Tibial nerve (tissue), 4 donors: ENCODE measurements around the gene MCU. TPM values are rescaled to one million over a fixed set of nuclear protein-coding genes. Genes with fewer than 3 reads are reported as not detected.

Experiments used
- DNase-seq, 2 donors: peaks; one replicate each; pipeline ENCODE4 v3.0.0-alpha.2; 2019; ENCODE audit warnings: low spot score in 2 of 2
- H3K27ac ChIP-seq, 4 donors: fragments of 200-600 bp; sonication (generic) in 3 of 4; one replicate each; pipeline ENCODE4 v1.5.1; 2017 to 2019; ENCODE audit warnings: mild to moderate bottlenecking in 1 of 4
- H3K27me3 ChIP-seq, 2 donors: fragments of 200-600 bp; sonication (generic) in 1 of 2; one replicate each; pipeline versions ENCODE4 v1.5.1 to v1.6.0; 2017 to 2019
- H3K36me3 ChIP-seq, 3 donors: fragments of 200-600 bp; sonication (generic); one replicate each; pipeline ENCODE4 v1.5.1; 2018 to 2019
- H3K4me1 ChIP-seq, 4 donors: fragments of 200-600 bp; sonication (generic) in 3 of 4; one replicate each; pipeline ENCODE4 v1.5.1; 2017 to 2019
- H3K4me3 ChIP-seq, 4 donors: fragments of 200-600 bp; sonication (generic) in 3 of 4; one replicate each; pipeline ENCODE4 v1.5.1; 2017 to 2019; ENCODE audit warnings: mild to moderate bottlenecking in 1 of 4, moderate library complexity in 1 of 4
- H3K9me3 ChIP-seq, 4 donors: fragments of 200-600 bp; sonication (generic) in 3 of 4; one replicate each; pipeline ENCODE4 v1.5.1; 2017 to 2019
- EP300 ChIP-seq, 2 donors: sonication (generic); formaldehyde crosslinking; IDR thresholded peaks; one replicate each; pipeline ENCODE4 v1.6.1; 2017; ENCODE audit warnings: antibody characterized with exemption in 2 of 2, mild to moderate bottlenecking in 1 of 2
- POLR2A ChIP-seq, 2 donors: fragments of 450-650 bp; IDR thresholded peaks; one replicate each; pipeline ENCODE4 v1.6.1; 2017; ENCODE audit warnings: antibody characterized with exemption in 2 of 2, mild to moderate bottlenecking in 2 of 2, moderate library complexity in 2 of 2
- WGBS, 2 donors: methylation state at CpG; one replicate each; pipeline ENCODE4 v1.1.5; 2018; 5-methylcytosine and 5-hydroxymethylcytosine counted together
- total RNA-seq, 4 donors: library from RNA; depleted of rRNA; stranded (reverse); fragments of >200 nt; gene quantifications; one replicate each; pipeline ENCODE4 v1.1.0, GENCODE V29; 2016
- TF ChIP-seq, protein P1 (sequence below), 5 experiments: fragments of 200-600 bp in 3 of 5; fragments of 450-650 bp in 2 of 5; sonication (generic) in 3 of 5; IDR thresholded peaks; one replicate each; pipeline ENCODE4 v1.5.1; 2016 to 2019; ENCODE audit warnings: antibody characterized with exemption in 5 of 5, mild to moderate bottlenecking in 3 of 5, moderate library complexity in 2 of 5

The MCU gene
- total RNA-seq, 4 donors from 2014 or later, result 6.7 to 16.4 (median 14.2) TPM

GRCh38 chr10:72802332-72802731 is 110.4 kb downstream of the MCU start:
- no peaks in the 10 kb centered on the region for H3K27me3 ChIP-seq
- H3K9me3 ChIP-seq, result no peaks in the 10 kb centered on the region
- TF ChIP-seq EP300 (IDR thresholded peaks at IDR 0.05) (no peak), POLR2A (IDR thresholded peaks at IDR 0.05) (no peak)
- TF ChIP-seq, protein P1, sequence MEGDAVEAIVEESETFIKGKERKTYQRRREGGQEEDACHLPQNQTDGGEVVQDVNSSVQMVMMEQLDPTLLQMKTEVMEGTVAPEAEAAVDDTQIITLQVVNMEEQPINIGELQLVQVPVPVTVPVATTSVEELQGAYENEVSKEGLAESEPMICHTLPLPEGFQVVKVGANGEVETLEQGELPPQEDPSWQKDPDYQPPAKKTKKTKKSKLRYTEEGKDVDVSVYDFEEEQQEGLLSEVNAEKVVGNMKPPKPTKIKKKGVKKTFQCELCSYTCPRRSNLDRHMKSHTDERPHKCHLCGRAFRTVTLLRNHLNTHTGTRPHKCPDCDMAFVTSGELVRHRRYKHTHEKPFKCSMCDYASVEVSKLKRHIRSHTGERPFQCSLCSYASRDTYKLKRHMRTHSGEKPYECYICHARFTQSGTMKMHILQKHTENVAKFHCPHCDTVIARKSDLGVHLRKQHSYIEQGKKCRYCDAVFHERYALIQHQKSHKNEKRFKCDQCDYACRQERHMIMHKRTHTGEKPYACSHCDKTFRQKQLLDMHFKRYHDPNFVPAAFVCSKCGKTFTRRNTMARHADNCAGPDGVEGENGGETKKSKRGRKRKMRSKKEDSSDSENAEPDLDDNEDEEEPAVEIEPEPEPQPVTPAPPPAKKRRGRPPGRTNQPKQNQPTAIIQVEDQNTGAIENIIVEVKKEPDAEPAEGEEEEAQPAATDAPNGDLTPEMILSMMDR (IDR thresholded peaks at IDR 0.05), result no peak
- no peaks in the 10 kb centered on the region for H3K36me3 ChIP-seq
- WGBS, 2 donors, result 51 to 59% methylated on average over 2 of the region's 2 CpGs
- no peak for DNase-seq
- H3K27ac ChIP-seq, result peak overlapping the region in 2 of 4 donors; percentile 31 to 61
- peaks cover 0 to 14% (median 0%) of the 10 kb centered on the region in 4 donors for H3K4me1 ChIP-seq
- H3K4me3 ChIP-seq, result no peak overlapping the region

DNA sequence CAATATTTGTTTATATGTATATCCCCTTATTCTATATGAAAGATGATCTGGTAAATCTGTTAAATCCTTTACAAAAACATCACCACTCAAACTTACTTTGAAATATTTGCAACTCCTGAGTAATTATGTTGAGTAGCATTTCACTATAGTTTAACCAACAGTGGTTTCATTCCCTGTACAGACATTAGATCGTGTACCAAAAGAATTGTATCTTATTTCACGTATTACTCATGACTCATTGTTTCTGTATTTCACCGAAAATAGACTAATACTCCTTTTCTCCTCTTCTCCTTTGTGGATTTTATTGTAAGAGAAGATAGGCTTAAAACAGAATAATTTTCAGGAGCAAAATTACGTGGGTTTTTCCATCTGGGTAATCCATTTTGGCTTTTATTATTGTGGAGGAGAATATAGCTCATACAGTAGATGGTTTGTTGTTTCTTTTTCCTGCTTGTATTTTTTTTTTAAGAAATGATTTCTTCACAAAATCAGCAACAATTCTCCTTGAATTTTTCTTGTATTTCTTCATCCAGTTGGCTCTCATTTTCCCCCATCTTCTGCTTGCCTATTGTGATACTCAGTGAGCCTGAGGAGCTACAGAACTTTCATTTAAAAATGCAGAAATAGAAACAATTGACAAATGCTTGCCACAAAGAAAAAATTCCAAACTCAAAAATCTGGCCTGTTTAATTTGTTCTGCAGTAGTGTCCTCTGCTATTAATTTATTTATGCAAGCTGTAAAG is 111.0 kb downstream of the MCU start:
- TF ChIP-seq POLR2A (IDR thresholded peaks at IDR 0.05) (no peak), EP300 (IDR thresholded peaks at IDR 0.05) (no peak)
- TF ChIP-seq, protein P1 (IDR thresholded peaks at IDR 0.05), result no peak
- no peaks in the 10 kb centered on the region for H3K27me3 ChIP-seq
- H3K27ac ChIP-seq, result peak overlapping the region in 2 of 4 donors; percentile 31 to 61
- no peaks in the 10 kb centered on the region for H3K9me3 ChIP-seq
- H3K4me1 ChIP-seq, result peaks cover 0 to 14% (median 0%) of the 10 kb centered on the region in 4 donors
- 9 to 14% methylated on average over 4 of the region's 4 CpGs for WGBS, 2 donors
- no peaks in the 10 kb centered on the region for H3K36me3 ChIP-seq
- no peak for DNase-seq
- no peak overlapping the region for H3K4me3 ChIP-seq

- Histone ChIP-seq H3K36me3 (no peaks in the 10 kb centered on the region), H3K4me1 (peaks cover 0 to 12% (median 0%) of the 10 kb centered on the region in 4 donors), H3K27me3 (no peaks in the 10 kb centered on the region), H3K4me3 (no peak overlapping the region), H3K9me3 (no peaks in the 10 kb centered on the region), H3K27ac (no peak overlapping the region)
- TF ChIP-seq, protein P1 (IDR thresholded peaks at IDR 0.05), result no peak
- TF ChIP-seq EP300 (IDR thresholded peaks at IDR 0.05), result no peak
- TF ChIP-seq POLR2A (IDR thresholded peaks at IDR 0.05), result no peak
- WGBS, 2 donors, result 85 to 93% methylated on average over 3 of the region's 3 CpGs
- DNase-seq, result no peak
These were observed 116.1 kb downstream of the MCU start for GRCh38 chr10:72808001-72808400.

GRCh38 chr10:72809006-72809405 is 117.1 kb downstream of the MCU start:
- H3K4me3 ChIP-seq, result no peak overlapping the region
- H3K36me3 ChIP-seq, result no peaks in the 10 kb centered on the region
- H3K27me3 ChIP-seq, result no peaks in the 10 kb centered on the region
- H3K4me1 ChIP-seq, result peaks cover 0 to 6% (median 0%) of the 10 kb centered on the region in 4 donors
- no peak overlapping the region for H3K27ac ChIP-seq
- TF ChIP-seq, protein P1 (IDR thresholded peaks at IDR 0.05), result no peak
- no peak for TF ChIP-seq POLR2A (IDR thresholded peaks at IDR 0.05)
- no peak for TF ChIP-seq EP300 (IDR thresholded peaks at IDR 0.05)
- H3K9me3 ChIP-seq, result no peaks in the 10 kb centered on the region
- DNase-seq, result no peak
- 34 to 48% methylated on average over 1 of the region's 1 CpG for WGBS, 2 donors

DNA sequence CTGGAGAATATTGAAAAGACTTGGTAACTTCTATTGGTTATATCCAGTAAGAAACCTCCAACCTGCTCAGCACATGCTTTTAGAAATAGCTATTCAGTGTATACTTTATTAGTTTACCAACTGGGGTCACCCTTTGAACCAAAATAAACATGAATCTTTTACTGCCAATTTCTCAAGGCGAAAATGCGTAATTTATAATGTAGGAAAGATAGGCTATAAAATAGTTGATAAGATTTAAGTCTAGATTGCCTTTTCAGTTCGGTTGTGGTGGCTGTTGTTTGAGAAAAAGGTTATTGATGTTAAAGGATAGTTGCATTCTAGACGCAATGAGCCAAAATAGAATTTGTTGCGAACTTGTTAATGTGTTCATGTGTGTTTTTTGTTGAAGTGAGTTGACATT is 119.0 kb downstream of the MCU start:
- Histone ChIP-seq H3K4me1 (peaks cover 0 to 9% (median 0%) of the 10 kb centered on the region in 4 donors), H3K36me3 (no peaks in the 10 kb centered on the region), H3K27me3 (no peaks in the 10 kb centered on the region), H3K9me3 (no peaks in the 10 kb centered on the region), H3K4me3 (no peak overlapping the region), H3K27ac (no peak overlapping the region)
- 70 to 72% methylated on average over 5 of the region's 5 CpGs for WGBS, 2 donors
- no peak for DNase-seq
- TF ChIP-seq POLR2A (IDR thresholded peaks at IDR 0.05) (no peak), EP300 (IDR thresholded peaks at IDR 0.05) (no peak)
- TF ChIP-seq, protein P1 (IDR thresholded peaks at IDR 0.05), result no peak
